HUES6 (cell line): ENCODE data around the gene MEG3.

ENCODE experiments used
- H3K27ac ChIP-seq: 2 replicates; pipeline ENCODE4 v1.7.0; 2013; ENCODE audit warnings: low read depth, mild to moderate bottlenecking, low read length, inconsistent platforms
- H3K27me3 ChIP-seq: 2 replicates; pipeline ENCODE4 v1.6.1; 2013; ENCODE audit warnings: low read length; ENCODE audit not compliant: control insufficient read depth, insufficient read depth
- H3K36me3 ChIP-seq: 2 replicates; pipeline ENCODE4 v1.6.1; 2013; ENCODE audit warnings: low read length; ENCODE audit not compliant: control insufficient read depth, insufficient read depth
- H3K4me1 ChIP-seq: 2 replicates; pipeline ENCODE4 v1.6.1; 2013; ENCODE audit warnings: low read length; ENCODE audit not compliant: control insufficient read depth, insufficient read depth
- H3K4me3 ChIP-seq: 2 replicates; pipeline ENCODE4 v1.5.1; 2013; ENCODE audit warnings: low read depth, low read length
- H3K9ac ChIP-seq: one replicate; pipeline ENCODE4 v1.6.1; 2013; ENCODE audit warnings: mild to moderate bottlenecking, low read length
- H3K9me3 ChIP-seq: 2 replicates; pipeline ENCODE4 v1.6.1; 2013; ENCODE audit warnings: low read depth, low read length; ENCODE audit not compliant: control insufficient read depth, insufficient read depth

MEG3 gene

DNA sequence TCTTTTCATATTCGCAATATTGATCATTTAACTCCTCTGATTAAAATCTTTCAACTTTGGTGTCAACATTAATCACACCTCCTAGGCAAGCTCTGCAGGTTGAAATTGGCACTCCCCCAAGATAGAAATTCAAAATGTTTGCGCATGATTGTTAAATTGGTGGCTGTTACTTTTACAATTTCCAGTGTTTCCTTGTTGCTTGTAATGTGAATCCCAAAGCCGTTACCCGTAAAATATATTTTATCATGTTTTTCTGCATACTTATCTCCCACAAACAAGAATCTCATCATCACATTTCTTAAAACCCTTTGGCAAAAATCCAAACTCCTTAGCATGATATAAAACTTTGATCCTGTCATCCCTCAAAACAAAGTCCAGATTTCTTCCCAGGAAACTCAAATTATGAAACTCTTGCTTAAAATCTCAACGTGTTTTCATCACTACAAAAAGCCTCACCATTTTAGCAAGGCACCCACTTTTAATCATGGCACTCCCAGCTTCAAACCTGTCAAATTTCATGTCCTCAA is 62.9 kb downstream of the MEG3 start:
- H3K9ac ChIP-seq, result no peak overlapping the region
- H3K27ac ChIP-seq, result no peak overlapping the region
- peaks cover 23% of the 10 kb centered on the region for H3K36me3 ChIP-seq
- no peaks in the 10 kb centered on the region for H3K4me1 ChIP-seq
- H3K4me3 ChIP-seq, result no peak overlapping the region
- H3K27me3 ChIP-seq, result no peaks in the 10 kb centered on the region
- no peaks in the 10 kb centered on the region; the same call in 1 of the 2 replicates for H3K9me3 ChIP-seq

DNA sequence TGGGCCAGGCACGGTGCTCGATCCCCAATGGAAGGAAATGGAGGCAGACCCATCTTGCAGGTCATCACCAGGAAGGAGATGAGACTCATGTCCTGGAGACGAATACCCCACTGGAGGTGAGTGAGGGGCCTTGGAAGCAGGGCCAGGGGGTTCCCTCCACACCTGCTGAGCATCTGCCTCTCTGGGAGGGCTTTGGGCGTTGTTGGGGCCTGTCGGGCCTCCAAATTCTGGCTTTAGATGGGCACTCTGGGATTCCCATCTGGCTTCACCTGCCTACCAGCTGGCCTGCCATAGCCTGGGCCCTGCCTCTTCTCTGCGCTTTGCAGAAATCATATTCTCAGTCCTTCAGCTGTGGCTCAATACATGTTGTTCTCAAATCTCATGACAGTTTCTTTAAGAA is 63.7 kb downstream of the MEG3 start:
- Histone ChIP-seq H3K27me3 (no peaks in the 10 kb centered on the region), H3K4me1 (no peaks in the 10 kb centered on the region), H3K4me3 (no peak overlapping the region), H3K27ac (no peak overlapping the region), H3K9me3 (no peaks in the 10 kb centered on the region), H3K36me3 (peaks cover 18% of the 10 kb centered on the region), H3K9ac (no peak overlapping the region)

DNA sequence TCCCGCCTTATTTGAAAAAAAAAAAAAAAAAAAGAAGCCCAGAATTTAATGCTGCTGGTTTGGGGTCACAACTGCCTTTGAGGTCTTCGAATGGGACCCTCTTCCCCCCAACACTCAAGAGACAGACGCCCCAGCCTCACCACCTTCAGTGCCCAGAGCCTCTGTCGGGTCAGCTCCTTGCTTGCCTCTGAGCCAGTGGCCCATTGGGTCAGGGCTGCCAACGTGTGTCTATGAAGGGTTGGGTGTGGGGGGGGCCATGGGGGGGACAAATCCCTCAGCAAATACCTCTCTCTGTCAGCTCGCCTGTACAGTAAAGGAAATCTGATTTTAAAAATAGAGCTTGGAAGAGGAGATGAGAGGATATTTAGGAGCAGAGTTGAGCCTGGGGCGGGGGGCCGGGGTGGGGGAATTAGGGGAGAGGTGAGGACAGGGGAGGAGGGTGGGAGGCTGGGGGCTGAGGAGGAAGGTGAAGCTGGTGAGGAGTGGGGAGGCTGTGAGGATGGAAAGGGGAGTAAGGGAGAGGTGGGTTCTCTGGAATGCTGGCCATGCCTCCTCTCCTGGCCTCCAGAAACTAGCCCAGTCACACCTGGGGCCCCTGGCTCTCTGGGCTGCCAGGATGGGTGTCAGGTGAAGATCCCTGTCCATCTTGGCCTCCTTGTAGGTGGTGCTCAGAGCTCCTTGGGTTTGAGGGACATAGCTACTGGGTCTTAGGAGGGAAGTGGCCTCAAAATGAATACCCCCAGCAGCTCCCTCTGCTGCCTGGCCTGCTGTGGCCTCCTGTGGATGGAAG is 64.3 kb downstream of the MEG3 start:
- Histone ChIP-seq H3K9me3 (no peaks in the 10 kb centered on the region), H3K9ac (no peak overlapping the region), H3K4me1 (no peaks in the 10 kb centered on the region), H3K36me3 (peaks cover 18% of the 10 kb centered on the region), H3K27me3 (no peaks in the 10 kb centered on the region), H3K4me3 (no peak overlapping the region), H3K27ac (no peak overlapping the region)

DNA sequence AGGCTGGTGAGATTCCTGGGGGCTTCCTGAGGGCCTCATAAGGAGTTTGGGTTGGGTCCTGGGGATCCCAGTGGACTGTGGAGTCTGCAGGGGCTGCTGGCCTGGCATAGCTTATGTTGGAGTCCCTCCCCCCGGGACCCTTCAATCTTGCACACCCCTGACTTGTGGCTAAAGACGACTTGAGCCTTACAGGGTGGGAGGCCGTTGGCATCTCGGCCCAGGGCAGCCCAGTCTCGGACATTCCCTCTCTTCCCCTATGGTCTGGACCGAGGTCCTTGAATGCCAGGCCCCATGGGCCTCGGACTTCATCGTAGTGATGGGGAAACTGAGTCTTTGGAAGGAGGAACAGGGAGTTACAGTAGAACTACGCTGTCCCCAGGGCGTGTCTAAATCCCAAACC is 65.1 kb downstream of the MEG3 start:
- peaks cover 18% of the 10 kb centered on the region for H3K36me3 ChIP-seq
- H3K4me1 ChIP-seq, result no peaks in the 10 kb centered on the region
- no peak overlapping the region for H3K4me3 ChIP-seq
- no peak overlapping the region for H3K9ac ChIP-seq
- no peak overlapping the region for H3K27ac ChIP-seq
- no peaks in the 10 kb centered on the region for H3K27me3 ChIP-seq
- no peaks in the 10 kb centered on the region for H3K9me3 ChIP-seq

DNA sequence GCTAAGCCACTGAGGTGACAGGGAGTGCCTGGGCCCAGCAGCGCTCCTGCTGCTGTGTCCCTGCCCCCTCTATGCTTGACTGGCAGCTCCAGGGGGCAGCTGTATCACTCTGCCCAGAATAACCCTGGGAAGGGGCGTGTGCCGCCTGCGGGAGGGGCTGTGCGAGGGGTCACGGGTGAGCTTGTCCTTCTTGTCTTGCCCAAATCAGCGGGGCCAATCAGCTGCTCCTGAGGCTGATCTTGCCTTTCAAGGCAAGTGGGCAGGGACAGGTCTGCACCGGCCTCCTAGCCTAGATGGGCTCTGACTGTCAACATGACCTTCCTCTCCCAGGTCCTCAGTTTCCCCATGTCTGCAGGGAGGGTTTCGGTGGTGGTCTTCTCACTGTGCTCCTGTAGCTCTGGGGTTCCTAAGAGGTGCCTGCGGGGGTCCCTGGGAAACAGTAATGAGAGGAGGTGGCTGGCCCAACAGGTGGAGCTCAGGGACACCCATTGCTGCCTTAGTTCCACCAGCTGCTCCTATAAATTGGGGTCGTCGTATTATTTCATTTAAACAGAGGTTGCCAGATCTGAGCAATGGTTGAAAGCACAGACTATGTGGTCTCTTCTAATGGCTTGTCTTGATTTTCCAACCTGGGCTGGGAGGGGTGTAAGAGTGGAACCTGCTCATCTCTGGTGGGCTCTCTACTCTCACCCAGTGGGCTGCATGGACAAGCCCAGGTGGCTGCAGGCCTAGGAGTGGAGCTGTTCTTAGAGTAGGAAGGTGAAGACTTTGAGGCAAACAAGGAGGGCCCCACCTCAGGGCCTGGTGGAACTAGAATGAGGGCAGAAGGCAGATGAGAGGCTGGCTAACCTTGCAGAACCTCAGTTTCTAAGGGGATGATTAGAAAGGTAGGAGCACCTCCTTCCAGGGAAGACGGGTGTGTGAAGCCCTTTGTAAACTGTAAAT is 65.9 kb downstream of the MEG3 start:
- Histone ChIP-seq H3K4me3 (no peak overlapping the region), H3K9ac (no peak overlapping the region), H3K9me3 (no peaks in the 10 kb centered on the region), H3K36me3 (peaks cover 18% of the 10 kb centered on the region), H3K27ac (no peak overlapping the region), H3K27me3 (no peaks in the 10 kb centered on the region), H3K4me1 (no peaks in the 10 kb centered on the region)

DNA sequence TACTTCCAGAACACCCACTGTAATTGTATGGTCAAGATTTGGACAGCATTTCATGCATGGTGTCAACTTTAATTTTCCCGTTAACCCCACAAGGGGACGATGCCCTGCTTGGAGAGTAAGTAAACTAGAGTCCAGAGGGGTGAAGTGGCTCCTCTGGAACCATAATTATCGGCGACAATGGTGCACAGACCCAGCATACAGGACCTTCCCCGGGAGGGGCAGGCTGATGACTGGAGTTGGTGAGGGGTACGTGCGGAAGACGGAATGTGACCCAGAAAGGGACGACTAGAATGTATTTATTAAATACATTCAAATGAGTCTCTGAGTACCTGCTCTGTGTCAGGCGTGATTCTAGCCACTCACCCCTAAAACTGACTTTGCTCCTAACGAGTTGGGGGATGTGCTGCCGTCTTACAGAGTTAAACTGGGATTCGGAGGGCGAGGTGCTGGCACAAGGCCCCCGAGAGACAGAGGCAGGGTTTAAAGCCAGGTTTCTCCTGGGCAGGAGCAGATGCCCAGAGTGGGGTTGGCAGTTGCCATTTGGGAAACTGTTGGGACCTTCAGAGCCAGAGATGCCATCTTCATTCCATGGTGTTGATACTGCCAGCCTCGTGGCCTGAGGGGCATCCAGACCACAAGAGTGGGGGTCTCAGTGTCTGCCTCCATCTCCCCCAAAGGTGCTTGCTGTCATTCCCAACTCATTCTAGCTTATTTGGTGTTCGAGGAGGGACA is 66.7 kb downstream of the MEG3 start:
- Histone ChIP-seq H3K4me1 (no peaks in the 10 kb centered on the region), H3K9ac (no peak overlapping the region), H3K4me3 (no peak overlapping the region), H3K27ac (no peak overlapping the region), H3K9me3 (no peaks in the 10 kb centered on the region), H3K27me3 (no peaks in the 10 kb centered on the region), H3K36me3 (peaks cover 18% of the 10 kb centered on the region)

DNA sequence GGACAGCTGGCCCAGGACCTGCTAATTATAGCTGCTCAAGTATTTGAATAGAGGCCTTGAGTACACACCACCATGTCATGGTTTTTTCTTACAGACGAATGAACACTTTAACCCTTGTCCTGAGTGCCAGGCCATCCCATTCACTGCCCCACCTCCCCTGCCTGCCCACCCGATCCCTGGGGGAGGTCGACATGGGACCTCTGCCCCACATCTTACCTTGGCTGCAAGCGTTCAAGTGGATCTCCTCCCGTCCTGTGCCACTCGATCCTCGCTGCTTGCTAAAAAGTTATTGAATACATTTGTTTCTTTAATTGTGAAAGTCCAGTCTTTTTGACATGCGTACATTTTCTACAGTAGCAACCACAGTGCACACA is 67.3 kb downstream of the MEG3 start:
- H3K4me3 ChIP-seq, result no peak overlapping the region

DNA sequence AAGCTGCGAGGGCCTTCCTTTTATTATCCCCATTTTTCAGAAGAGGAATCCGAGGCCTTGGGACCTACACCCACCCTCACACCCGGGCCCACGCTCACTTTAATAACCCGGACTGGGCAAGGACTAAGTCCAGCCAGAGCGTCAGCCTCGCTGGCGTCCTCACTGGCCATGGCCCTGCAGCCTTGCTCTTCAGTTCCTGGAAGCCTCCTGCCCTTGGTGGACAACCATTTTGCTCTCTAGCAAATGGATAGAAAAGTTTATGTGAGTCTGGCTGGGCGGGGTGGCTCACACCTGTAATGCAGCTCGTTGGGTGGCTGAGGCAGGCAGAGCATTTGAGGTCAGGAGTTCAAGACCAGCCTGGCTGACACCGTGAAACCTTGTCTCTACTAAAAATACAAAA is 67.8 kb downstream of the MEG3 start:
- Histone ChIP-seq H3K27me3 (no peaks in the 10 kb centered on the region), H3K27ac (no peak overlapping the region), H3K36me3 (peaks cover 18% of the 10 kb centered on the region), H3K4me3 (no peak overlapping the region), H3K9ac (no peak overlapping the region), H3K4me1 (no peaks in the 10 kb centered on the region), H3K9me3 (no peaks in the 10 kb centered on the region)

More for the DNA sequence above, 67.3 kb downstream of the MEG3 start:
- Histone ChIP-seq H3K27ac (no peak overlapping the region), H3K9ac (no peak overlapping the region), H3K27me3 (no peaks in the 10 kb centered on the region), H3K9me3 (no peaks in the 10 kb centered on the region), H3K4me1 (no peaks in the 10 kb centered on the region), H3K36me3 (peaks cover 18% of the 10 kb centered on the region)

DNA sequence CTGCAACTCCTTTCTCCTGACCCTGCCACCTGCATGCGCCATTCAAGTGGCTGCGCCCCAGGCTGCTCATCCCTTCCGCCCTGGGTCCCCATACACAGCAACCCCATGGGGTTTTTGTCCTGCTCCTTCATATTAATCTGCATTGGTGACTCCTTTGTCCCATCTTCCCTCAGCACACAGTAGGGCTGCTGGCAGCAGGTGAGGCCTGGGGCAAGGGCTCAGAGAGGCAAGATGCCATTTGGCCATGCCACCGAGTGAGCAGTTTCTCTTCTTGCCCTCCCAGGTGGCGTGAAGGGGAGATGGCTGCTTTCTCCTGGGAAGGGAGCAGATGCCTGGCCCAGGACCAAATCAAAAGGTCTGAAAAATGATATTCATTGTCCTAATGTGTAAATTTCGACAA is 68.5 kb downstream of the MEG3 start:
- Histone ChIP-seq H3K9me3 (no peaks in the 10 kb centered on the region), H3K4me1 (peaks cover 3% of the 10 kb centered on the region; the same call in 1 of the 2 replicates), H3K36me3 (peaks cover 17% of the 10 kb centered on the region; the same call in 1 of the 2 replicates), H3K4me3 (no peak overlapping the region), H3K9ac (no peak overlapping the region), H3K27ac (no peak overlapping the region), H3K27me3 (no peaks in the 10 kb centered on the region; the same call in 1 of the 2 replicates)

DNA sequence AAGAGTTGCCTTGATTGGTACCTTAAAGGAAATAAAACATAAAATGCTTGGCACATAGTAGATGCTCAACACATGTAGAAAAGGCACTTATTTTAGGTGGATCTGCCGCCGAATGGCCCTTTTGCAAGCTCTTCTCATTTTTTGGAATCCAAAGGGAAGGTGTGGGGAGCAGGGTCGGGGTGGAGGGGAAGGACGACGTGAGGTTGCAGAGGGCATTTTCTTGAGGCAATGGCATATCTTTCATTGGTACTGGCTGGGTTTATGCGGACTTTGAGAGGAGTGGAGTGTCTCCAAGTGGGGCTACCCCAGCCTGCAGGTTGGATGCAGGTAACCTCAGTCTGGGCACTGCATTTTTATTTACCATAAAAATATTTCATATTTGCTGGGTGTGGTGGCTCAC is 69.5 kb downstream of the MEG3 start:
- Histone ChIP-seq H3K27ac (no peak overlapping the region), H3K27me3 (peaks cover 8% of the 10 kb centered on the region), H3K36me3 (peaks cover 13% of the 10 kb centered on the region; the same call in 1 of the 2 replicates)

More for the DNA sequence above, 69.5 kb downstream of the MEG3 start:
- Histone ChIP-seq H3K9me3 (no peaks in the 10 kb centered on the region), H3K9ac (no peak overlapping the region), H3K4me1 (peaks cover 13% of the 10 kb centered on the region), H3K4me3 (no peak overlapping the region)
